GM06990 (cell line): ENCODE measurements around the gene PKD1L1.

Experiments
- DNase-seq: peaks from one replicate; pipeline ENCODE4 v3.0.0-alpha.2; 2011; ENCODE audit not compliant: insufficient read length; ENCODE audit errors: extremely low read depth
- H3K27me3 ChIP-seq: replicated peaks from 2 replicates; pipeline ENCODE4 v1.6.0; 2011; ENCODE audit warnings: low read length; ENCODE audit not compliant: control insufficient read depth, insufficient read depth
- H3K36me3 ChIP-seq: 2 replicates; pipeline ENCODE4 v1.5.1; 2011; ENCODE audit warnings: low read length; ENCODE audit not compliant: control insufficient read depth, insufficient read depth
- H3K4me3 ChIP-seq: replicated peaks from 2 replicates; pipeline ENCODE4 v1.5.1; 2011; ENCODE audit warnings: low read depth, mild to moderate bottlenecking, control low read depth, low read length
- CTCF ChIP-seq: IDR thresholded peaks from 2 replicates; pipeline ENCODE4 v1.5.1; 2011; ENCODE audit warnings: low read length, control low read depth, mild to moderate bottlenecking, inconsistent platforms; ENCODE audit not compliant: insufficient read depth, poor library complexity, severe bottlenecking

Gene PKD1L1

DNA sequence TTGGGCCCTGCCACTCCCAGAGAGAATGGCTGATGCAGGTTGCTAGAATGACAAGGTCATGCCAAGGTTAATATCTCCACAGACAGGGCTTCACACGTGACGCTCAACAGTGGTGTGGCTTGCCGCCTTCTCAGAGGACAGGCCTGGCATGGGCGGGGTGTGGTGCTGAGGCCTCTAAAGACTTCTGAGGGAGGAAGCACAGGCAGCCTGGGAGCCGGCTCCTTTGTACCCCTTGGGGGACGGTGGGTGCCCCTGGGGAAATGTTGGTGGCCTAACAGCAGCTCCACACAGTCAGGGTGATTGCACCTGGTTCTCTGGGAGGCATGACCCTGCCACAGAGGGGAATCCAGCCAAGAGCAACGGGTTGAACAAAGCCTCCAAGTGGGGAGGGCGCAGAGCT is 115.1 kb downstream of the PKD1L1 start:
- no peaks in the 10 kb centered on the region for H3K36me3 ChIP-seq
- no peaks in the 10 kb centered on the region; the same call in none of the 2 replicates for H3K27me3 ChIP-seq
- TF ChIP-seq CTCF, result no peak
- no peak for DNase-seq
- H3K4me3 ChIP-seq, result no peak overlapping the region

GRCh38 chr7:47832105-47832715 is 116.1 kb downstream of the PKD1L1 start:
- no peak for DNase-seq
- Histone ChIP-seq H3K27me3 (no peaks in the 10 kb centered on the region; the same call in none of the 2 replicates), H3K4me3 (no peak overlapping the region), H3K36me3 (no peaks in the 10 kb centered on the region)
- TF ChIP-seq CTCF, result no peak

DNA sequence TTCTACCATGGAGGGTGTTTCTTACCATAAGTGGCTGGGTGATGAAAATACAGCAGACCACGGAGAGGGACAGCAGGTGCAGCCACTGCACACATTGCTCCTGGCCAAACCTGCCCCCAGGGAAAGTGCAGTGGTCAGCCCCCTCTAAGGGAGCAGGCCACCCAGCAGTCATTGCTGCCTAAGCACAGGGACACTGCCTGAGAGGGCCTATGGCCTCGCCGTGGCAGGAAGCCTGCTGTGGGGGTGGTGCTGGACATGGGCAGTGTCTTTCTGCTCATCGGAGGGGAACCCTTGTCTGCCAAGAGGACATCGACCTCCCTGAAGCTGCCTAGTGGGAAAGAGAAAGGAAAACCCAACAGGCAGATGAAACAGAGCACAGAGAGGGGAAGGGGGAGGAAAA is 118.3 kb downstream of the PKD1L1 start:
- TF ChIP-seq CTCF, result no peak
- H3K4me3 ChIP-seq, result no peak overlapping the region
- no peak for DNase-seq
- no peaks in the 10 kb centered on the region for H3K36me3 ChIP-seq
- no peaks in the 10 kb centered on the region; the same call in none of the 2 replicates for H3K27me3 ChIP-seq

GRCh38 chr7:47827871-47828270 is 120.4 kb downstream of the PKD1L1 start:
- Histone ChIP-seq H3K36me3 (no peaks in the 10 kb centered on the region), H3K4me3 (no peak overlapping the region), H3K27me3 (no peaks in the 10 kb centered on the region; the same call in 1 of the 2 replicates)
- TF ChIP-seq CTCF, result no peak
- no peak for DNase-seq

- no peak for DNase-seq
- Histone ChIP-seq H3K36me3 (no peaks in the 10 kb centered on the region), H3K27me3 (no peaks in the 10 kb centered on the region; the same call in 1 of the 2 replicates), H3K4me3 (no peak overlapping the region)
- no peak for TF ChIP-seq CTCF
These were observed 120.9 kb downstream of the PKD1L1 start for GRCh38 chr7:47827351-47827756.

DNA sequence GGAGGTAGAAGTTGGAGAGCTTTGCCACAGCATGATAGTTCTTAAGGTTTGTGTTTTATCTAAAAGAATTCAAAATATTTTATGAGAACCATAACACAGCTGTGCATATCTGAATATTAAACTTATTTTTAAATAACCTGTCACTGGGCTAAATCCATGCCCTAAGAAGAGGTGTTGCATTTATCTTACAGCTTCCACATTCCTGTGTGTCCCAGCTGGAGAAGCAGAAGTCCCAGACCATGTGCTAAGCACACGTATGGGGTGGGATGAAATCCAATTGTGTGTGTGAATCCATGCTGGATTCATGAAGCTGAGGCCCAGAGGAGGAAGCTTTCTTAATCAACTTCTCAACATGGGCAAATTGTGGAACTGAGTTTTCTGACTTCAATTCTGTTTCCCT is 121.5 kb downstream of the PKD1L1 start:
- Histone ChIP-seq H3K27me3 (no peaks in the 10 kb centered on the region; the same call in 1 of the 2 replicates), H3K36me3 (no peaks in the 10 kb centered on the region), H3K4me3 (no peak overlapping the region)
- no peak for TF ChIP-seq CTCF
- no peak for DNase-seq
